Endometrial microvascular endothelial cells (primary cell): ENCODE results near the gene CASKIN2. TPM values are rescaled to one million over a fixed set of nuclear protein-coding genes. Genes with fewer than 3 reads are reported as not detected.

Experiments used
- in situ Hi-C: cut with HindIII; loops from 2 replicates; pipeline ENCODE4 v1.10.0; 2017; ENCODE audit warnings: low sequenced_read_pairs, low pct_unique_long_range_greater_than_20kb; ENCODE audit errors: inconsistent ontology term
- total RNA-seq: library from RNA; depleted of rRNA; stranded (reverse); fragments of >200 nt; gene quantifications from one replicate; pipeline ENCODE4 v1.2.3, GENCODE V29; 2015; ENCODE audit errors: inconsistent ontology term

CASKIN2 gene
- total RNA-seq, 1 donor from 2014 or later: 24.1 TPM

GRCh38 chr17:75498039-75498725 lies 17.2 kb downstream of the CASKIN2 start:
- in situ Hi-C loops: no loop called here

- in situ Hi-C loops: no loop called here
These were observed 19.3 kb downstream of the CASKIN2 start for GRCh38 chr17:75496005-75496404.

- in situ Hi-C loops: no loop called here
These were observed 20.9 kb downstream of the CASKIN2 start for GRCh38 chr17:75494326-75494877.

GRCh38 chr17:75493476-75494129 lies 21.7 kb downstream of the CASKIN2 start:
- in situ Hi-C loops: no loop called here

- in situ Hi-C loops: no loop called here
These were observed 22.7 kb downstream of the CASKIN2 start for GRCh38 chr17:75492555-75493168.

- in situ Hi-C loops: no loop called here
These were observed 23.7 kb downstream of the CASKIN2 start for GRCh38 chr17:75491680-75492079.

GRCh38 chr17:75490953-75491649 lies 24.2 kb downstream of the CASKIN2 start:
- in situ Hi-C loops: no loop called here

- in situ Hi-C loops: no loop called here
These were observed 25.1 kb downstream of the CASKIN2 start for GRCh38 chr17:75490173-75490743.

GRCh38 chr17:75489511-75489955 lies 25.8 kb downstream of the CASKIN2 start:
- in situ Hi-C loops: no loop called here

GRCh38 chr17:75488693-75489510 lies 26.4 kb downstream of the CASKIN2 start:
- in situ Hi-C loops: no loop called here

GRCh38 chr17:75487351-75488070 lies 27.8 kb downstream of the CASKIN2 start:
- in situ Hi-C loops: no loop called here

GRCh38 chr17:75486951-75487350 lies 28.4 kb downstream of the CASKIN2 start:
- in situ Hi-C loops: no loop called here

- in situ Hi-C loops: no loop called here
These were observed 29.2 kb downstream of the CASKIN2 start for GRCh38 chr17:75486151-75486550.

- in situ Hi-C loops: no loop called here
These were observed 29.6 kb downstream of the CASKIN2 start for GRCh38 chr17:75485688-75486087.

GRCh38 chr17:75482098-75482942 lies 33.0 kb downstream of the CASKIN2 start:
- in situ Hi-C loops: no loop called here

- in situ Hi-C loops: no loop called here
These were observed 33.9 kb downstream of the CASKIN2 start for GRCh38 chr17:75481194-75482068.
